ENCODE data around the gene DNAJC16.
"Not testable (repeated sequence)": the region's sequence is repeated elsewhere in the genome, so short reads cannot be mapped to it uniquely, and the experiment has no call there.

Gene DNAJC16

DNA sequence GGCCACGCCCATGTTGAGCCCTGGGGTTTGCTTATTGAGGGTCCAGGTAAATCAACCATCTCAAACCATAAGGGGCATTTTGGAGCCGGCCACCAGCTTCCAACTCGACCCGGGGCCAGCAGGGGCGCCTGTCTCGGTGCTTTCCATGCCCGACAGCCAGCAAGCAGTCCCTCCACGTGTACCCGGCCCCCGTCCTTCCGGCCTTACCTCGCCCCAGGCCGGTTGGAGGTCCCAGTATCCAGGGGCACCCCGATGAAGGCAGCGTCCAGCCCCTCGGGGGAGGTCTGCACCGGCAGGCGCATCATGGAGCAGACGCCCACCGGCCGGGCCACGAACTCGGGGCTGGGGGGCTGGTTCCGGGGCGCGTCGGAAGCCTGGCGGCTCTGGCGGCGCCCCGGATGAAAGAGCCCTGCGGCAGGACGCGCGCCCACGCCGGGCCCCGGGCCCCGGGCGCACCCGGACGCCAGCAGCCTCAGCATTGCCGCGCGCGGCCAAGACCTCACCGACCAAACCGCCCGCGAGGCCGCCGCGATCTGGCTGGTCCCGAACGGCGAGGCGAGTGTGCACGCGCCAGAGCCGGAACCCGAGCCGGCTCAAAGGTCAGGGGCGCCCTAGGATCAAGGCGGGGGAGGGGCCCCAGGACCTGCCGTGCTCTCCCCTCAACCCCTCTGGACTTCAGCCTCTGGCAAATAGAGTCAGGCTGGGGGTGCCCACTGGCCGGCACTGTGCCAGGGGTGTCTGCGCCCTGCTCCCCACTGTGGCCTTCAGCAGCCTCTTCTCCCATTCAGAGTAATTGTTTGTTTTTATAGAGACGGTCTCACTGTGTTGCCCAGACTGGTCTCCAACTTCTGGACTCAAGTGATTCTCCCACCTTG, 58.1 kb downstream of the DNAJC16 start, which contains the start of gene AGMAT:
Gene AGMAT (minus strand): TSS at position 563 of the 875 bp plus-strand sequence. CDS start 84 bp downstream, at position 479.
- DNase-seq (ENCODE audit: extremely low read depth, low read depth), result no peak
- TF ChIP-seq, protein P1, sequence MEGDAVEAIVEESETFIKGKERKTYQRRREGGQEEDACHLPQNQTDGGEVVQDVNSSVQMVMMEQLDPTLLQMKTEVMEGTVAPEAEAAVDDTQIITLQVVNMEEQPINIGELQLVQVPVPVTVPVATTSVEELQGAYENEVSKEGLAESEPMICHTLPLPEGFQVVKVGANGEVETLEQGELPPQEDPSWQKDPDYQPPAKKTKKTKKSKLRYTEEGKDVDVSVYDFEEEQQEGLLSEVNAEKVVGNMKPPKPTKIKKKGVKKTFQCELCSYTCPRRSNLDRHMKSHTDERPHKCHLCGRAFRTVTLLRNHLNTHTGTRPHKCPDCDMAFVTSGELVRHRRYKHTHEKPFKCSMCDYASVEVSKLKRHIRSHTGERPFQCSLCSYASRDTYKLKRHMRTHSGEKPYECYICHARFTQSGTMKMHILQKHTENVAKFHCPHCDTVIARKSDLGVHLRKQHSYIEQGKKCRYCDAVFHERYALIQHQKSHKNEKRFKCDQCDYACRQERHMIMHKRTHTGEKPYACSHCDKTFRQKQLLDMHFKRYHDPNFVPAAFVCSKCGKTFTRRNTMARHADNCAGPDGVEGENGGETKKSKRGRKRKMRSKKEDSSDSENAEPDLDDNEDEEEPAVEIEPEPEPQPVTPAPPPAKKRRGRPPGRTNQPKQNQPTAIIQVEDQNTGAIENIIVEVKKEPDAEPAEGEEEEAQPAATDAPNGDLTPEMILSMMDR (IDR thresholded peaks at IDR 0.05; ENCODE audit: low read depth, low read length, missing control alignments), result peak; percentile 38
- peak within 1 kb of the TSS; percentile 41 for H3K4me3 ChIP-seq (replicated peaks; ENCODE audit: low read depth, low read length)

DNA sequence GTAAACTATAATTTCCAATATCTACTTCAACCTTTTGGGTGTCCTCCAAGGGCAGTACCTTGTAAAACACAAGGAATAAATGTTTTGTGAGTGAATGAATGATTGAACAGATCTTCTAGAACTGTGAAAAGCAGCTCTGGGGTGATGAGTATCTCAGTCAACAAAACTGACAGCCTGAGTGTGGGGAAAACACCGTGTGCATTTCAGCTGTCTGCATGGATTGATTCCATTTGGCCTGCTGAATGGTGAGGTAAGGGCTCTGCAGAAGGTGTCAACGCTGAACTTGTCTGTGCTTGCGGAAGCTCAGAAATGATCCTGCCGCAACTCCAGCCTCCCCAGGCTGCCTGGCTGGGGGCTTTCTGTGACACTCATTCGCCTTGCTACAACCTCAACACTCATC, 65.6 kb downstream of the DNAJC16 start:
- H3K4me3 ChIP-seq (replicated peaks; ENCODE audit: low read depth, low read length), result no peak overlapping the region
- no peak for DNase-seq (ENCODE audit: extremely low read depth, low read depth)
- TF ChIP-seq, protein P1 (IDR thresholded peaks at IDR 0.05; ENCODE audit: low read depth, low read length, missing control alignments), result no peak

DNA sequence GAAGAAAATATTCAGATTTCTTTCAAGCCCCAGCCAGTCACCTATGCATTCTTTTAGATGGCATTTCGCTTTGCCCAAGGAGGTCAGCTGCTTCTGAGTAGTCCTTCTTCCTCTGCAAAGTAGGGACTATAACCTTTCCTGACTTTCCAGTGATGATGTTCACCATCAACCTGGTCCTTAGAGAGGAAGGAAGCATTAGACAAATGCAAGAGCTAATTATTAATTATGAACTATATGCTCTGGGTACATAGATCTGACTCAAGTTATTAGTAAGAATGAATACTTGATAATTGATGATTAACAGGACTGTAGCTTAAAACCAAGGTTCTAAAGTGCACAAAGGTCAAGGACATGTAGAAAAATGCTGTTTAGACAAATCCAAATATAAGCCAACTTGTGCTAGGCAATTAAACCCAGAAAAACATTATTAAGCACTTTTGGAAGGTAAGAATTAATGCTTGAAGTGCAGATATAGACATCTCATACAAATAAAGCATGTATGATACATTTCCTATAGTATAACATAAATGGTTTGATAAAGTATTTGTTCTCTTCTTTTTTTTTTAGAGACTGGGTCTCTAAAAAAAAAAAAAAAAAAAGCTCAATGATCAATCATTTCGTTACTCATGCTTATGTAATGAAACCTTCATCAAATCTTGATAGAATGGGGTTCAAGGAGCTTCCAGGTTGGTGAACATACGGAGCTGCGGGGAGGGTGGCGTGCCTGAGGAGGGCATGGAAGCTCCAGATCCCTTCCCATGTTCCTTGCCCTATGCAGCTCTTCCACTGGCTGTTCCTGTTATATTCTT, 69.4 kb downstream of the DNAJC16 start:
- DNase-seq (ENCODE audit: extremely low read depth, low read depth), result no peak

DNA sequence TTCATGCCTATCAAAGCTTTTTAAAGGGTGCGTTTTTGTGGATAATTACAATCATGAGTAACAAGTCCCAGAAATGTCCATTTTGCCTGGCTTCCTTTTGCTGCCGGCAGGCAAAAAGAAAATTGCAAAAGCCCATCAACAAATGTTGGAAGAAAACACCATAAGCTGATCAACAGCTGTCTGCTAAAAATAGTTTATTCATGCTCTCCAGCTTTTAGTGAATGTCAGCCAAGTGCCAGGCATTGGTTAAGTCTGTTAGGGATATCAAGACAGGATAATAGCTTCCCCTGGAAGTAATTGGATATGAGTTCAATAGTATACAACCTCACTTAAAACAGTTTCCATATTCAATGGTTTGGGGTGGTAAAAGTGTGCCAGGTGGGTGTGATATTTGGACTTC, 71.8 kb downstream of the DNAJC16 start:
- no peak overlapping the region for H3K4me3 ChIP-seq (replicated peaks; ENCODE audit: low read depth, low read length)
- no peak for DNase-seq (ENCODE audit: extremely low read depth, low read depth)
- TF ChIP-seq, protein P1 (IDR thresholded peaks at IDR 0.05; ENCODE audit: low read depth, low read length, missing control alignments), result no peak

More for the DNA sequence above, 69.4 kb downstream of the DNAJC16 start:
- TF ChIP-seq, protein P1 (IDR thresholded peaks at IDR 0.05; ENCODE audit: low read depth, low read length, missing control alignments), result no peak
- no peak overlapping the region for H3K4me3 ChIP-seq (replicated peaks; ENCODE audit: low read depth, low read length)

DNA sequence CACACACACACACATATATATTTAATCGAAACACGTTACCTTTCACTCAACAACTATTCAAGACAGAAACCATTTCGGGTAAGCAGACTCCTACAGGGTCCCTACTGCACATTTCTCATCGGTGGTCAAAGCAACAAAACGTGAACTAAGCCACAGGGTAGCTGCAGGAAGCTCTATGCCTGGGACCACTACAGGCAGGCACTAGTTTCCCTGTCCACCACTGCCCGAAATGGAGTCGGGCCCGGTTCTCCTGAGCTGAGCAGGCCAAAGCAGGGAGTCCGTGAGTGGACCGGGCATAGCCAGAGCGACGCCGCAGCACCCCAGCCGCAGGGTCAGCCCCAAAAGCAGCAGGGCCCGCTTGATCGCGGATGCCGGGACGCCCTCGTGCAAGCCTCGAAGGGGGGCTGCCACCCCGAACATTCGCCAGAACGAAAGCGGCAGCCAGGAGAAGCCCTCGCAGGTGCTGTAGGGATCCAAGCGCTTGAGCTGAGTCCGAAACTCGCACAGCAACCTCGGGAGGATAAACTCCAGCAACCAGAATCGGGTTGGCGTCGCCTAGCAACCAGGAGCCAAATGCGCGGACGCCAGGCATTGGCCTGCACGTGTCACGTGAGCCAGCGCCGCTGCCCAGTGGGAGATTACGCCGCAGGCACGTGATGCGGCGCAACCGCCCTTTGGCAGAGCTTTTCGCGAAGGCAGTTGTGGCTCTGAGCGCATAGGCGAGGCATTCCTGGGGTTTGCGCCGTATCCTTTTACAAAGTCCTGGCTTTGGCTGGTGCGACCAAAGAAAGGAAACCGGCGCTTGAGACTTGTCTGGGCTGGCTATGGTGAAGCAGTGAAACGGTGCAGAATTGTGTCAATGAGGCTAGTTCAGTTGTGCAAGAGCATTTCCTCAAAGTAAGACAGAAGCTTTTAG, 76.7 kb downstream of the DNAJC16 start:
- H3K4me3 ChIP-seq (replicated peaks; ENCODE audit: low read depth, low read length), result peak overlapping the region; percentile 63
- TF ChIP-seq, protein P1 (IDR thresholded peaks at IDR 0.05; ENCODE audit: low read depth, low read length, missing control alignments), result no peak

DNA sequence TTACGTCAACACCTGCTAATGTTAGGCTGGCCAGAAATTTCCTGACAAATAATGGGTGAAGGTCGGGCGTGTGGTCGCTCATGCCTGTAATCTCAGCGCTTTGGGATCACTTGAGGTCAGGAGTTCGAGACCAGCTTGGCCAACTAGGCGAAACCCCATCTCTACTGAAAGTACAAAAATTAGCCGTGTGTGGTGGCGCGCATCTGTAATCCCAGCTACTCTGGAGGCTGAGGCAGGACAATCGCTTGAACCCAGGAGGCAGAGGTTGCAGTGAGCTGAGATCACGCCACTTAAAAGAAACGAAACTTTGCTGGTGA, 77.3 kb downstream of the DNAJC16 start:
- peak overlapping the region; percentile 63 for H3K4me3 ChIP-seq (replicated peaks; ENCODE audit: low read depth, low read length)
- not testable (repeated sequence) for DNase-seq (ENCODE audit: extremely low read depth, low read depth)

More for the DNA sequence above, 76.7 kb downstream of the DNAJC16 start:
- peak; percentile 86 for DNase-seq (ENCODE audit: extremely low read depth, low read depth)

DNA sequence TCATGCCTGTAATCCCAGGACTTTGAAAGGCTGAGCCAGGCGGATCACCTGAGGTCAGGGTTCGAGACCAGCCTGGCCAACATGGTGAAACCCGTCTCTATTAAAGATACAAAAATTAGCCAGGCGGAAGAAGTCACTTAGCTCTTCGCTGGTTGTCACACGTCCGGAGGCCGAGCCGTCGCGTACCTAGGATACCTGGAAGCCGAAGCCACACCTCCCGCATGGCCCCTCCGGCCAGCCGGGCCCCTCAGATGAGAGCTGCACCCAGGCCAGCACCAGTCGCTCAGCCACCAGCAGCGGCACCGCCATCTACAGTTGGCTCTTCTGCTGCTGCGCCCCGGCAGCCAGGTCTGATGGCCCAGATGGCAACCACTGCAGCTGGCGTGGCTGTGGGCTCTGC, 77.8 kb downstream of the DNAJC16 start:
- not testable (repeated sequence) for DNase-seq (ENCODE audit: extremely low read depth, low read depth); H3K4me3 ChIP-seq (replicated peaks; ENCODE audit: low read depth, low read length)

All from HFF-Myc (cell line).